ENCODE measurements around the gene OR51V1.

The OR51V1 gene

DNA sequence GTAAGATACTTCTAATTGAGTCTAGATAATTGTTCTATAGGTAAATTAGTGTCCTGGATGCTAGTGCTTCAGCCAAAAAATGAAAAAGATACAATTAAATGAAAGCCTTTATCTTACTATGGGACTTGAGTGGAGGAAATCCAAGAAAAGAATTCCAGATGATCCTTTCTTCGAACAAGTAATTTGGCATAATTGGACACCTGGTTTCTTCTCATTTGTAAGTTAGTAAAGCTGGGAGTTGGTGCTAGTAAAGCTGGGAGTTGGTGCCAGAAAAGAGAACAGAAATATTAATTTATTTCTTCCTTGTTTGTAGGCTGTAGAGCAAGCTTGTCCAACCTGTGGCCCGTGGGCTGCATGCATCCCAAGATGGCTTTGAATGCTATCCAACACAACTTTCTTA, 12.3 kb downstream of the OR51V1 start:
- TF ChIP-seq, protein P1, sequence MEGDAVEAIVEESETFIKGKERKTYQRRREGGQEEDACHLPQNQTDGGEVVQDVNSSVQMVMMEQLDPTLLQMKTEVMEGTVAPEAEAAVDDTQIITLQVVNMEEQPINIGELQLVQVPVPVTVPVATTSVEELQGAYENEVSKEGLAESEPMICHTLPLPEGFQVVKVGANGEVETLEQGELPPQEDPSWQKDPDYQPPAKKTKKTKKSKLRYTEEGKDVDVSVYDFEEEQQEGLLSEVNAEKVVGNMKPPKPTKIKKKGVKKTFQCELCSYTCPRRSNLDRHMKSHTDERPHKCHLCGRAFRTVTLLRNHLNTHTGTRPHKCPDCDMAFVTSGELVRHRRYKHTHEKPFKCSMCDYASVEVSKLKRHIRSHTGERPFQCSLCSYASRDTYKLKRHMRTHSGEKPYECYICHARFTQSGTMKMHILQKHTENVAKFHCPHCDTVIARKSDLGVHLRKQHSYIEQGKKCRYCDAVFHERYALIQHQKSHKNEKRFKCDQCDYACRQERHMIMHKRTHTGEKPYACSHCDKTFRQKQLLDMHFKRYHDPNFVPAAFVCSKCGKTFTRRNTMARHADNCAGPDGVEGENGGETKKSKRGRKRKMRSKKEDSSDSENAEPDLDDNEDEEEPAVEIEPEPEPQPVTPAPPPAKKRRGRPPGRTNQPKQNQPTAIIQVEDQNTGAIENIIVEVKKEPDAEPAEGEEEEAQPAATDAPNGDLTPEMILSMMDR (IDR thresholded peaks at IDR 0.05), result no peak

DNA sequence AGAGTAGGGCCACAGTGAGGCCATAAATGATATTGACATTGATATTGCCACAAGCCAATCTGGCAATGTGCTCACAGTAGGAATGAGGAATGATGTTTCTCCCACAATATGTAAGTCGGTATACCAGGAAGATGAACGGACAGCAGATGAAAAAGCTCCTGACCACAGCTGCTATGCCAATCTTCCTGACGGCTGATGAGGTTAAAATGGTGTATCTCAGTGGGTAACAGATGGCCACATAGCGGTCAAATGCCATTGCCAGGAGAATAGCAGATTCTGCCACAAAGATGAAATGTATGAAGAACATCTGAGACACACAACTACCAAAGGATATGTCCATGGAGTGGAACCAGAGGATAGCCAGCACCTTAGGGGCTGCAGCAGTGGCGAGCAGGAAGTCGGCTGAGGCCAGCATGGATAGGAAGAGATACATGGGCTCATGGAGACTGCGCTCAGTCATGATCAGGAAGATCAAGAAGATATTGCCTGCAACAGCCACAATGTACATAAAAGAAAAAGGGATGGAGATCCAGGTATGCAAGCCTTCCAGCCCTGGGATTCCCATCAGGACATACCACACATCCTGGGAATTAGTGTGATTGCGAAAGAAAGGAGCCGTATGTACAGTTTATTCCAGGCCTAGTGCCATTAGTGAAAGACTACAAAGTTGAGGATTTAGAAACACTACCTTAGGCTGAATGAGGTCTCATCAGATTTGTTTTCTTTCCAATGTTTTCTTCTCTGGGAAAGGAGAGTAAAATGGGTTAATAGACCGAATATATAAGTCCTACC, 22.2 kb downstream of the OR51V1 start:
- TF ChIP-seq, protein P1 (IDR thresholded peaks at IDR 0.05), result no peak

DNA sequence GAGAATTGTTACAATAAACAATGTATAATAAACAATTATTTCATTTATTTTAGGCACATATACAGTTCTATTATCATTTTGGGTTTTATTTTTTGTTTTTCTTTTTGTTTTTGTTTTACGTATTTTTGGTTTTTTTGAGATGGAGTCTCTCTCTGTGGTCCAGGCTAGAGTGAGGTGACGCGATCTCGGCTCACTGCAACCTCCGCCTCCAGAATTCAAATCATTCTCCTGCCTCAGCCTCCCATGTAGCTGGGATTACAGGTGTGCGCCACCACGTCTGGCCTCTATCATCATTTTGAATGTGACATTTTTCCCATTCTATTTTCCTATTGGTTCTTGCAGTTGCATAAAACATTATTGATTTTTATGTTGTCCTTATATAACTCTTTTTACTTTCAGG, 25.5 kb downstream of the OR51V1 start:
- TF ChIP-seq, protein P1 (IDR thresholded peaks at IDR 0.05), result no peak

DNA sequence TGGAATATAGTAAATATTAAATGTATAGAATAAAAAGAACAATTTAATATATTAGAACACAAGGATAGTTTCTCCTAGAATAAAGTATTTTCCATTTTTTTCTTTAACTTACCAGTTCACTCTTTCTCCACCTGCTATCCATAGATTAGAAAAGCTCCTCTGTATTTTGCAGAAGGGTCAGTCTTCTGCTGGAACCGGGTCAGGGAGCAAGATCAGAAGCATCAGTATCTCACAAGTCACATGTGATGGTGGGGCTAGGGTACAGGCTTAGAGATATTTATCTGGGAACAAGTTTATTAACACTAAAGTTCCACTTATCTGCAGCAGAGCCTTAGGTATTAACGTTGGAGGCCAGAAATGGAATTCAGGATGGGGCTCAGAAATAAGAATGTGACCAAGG, 28.6 kb downstream of the OR51V1 start:
- TF ChIP-seq, protein P1 (IDR thresholded peaks at IDR 0.05), result no peak

DNA sequence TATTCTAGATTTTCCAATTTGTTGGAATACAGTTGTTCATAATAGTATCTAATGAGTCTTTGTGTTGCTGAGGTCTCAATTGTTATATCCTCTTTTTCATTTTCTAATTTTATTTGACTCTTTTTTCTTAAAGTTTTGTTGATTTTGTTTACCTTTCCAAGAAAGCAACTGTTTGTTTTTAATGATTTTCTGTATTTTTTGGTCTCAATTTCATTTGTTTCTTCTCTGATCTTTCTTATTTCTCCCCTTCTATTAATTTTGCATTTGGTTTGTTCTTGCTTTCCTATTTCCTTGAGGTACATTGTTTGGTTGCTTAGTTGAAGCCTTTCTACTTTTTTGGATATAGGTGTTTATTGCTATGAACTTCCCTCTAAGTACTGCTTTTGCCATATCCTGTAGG, 40.7 kb downstream of the OR51V1 start:
- TF ChIP-seq, protein P1 (IDR thresholded peaks at IDR 0.05), result no peak

DNA sequence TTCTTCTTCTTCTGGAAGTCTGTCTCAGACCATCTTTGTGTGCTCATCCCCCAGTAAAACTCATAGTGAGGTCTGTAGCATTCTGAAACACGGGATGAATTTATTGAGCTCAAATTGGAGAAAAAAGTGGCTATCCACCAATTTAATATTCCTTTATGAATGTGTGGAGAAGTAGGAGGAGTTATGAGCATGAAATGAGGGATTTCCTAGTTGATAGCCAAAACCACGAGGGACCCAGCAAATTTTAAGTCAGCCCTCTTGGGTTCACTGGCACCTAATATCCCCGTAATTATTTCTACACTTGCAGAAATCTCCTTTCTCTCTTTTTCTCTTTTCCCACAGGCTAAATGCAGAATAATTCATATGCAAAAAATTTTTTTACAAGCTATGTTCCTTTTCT, 45.8 kb downstream of the OR51V1 start, which contains the start of gene OR52A1:
OR52A1 (minus strand) TSS at position 101 of the 400 bp plus-strand sequence. CDS start 2,388 bp downstream, outside the sequence.
- TF ChIP-seq, protein P1 (IDR thresholded peaks at IDR 0.05), result no peak

DNA sequence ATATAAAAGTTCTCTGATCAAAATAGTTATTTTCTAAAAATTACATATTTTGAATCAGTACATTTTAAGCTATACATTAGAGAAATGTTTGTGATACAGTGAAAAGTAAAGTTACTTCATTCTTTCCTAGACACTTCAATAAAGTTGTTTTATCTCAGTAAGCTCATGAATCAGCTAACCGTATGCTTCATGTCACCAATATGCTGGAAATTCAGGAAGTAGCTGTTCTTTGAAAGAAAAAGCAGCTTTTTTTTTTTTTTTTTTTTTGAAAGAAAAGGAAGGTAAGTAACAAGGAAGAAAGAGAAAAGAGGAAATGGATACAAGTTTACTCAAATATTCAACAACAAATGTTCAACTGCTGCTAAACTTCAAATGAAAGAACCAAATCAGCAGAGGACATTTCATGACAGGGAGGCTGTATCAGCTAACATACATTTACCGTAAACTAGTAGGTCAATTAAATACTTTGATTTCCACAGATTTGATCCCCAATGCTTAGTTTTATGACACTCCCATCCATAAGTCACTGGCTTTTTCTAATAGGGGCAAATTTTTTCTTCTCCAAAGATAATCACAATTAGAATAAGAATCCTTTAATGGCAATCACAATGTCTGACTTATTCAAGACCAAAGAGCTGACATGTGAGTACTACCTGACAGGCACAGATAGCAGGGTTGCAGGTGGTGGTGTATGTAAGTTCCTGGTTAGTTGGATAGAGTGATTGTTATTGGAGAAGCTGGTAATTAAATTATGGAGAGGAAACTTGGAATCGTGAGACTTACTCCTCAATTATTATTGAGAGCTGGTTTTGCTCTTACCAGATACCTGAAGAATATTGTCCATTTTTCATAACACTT, 46.7 kb downstream of the OR51V1 start:
- TF ChIP-seq, protein P1 (IDR thresholded peaks at IDR 0.05), result no peak
